T47D (cell line): ENCODE measurements around the gene SNX24.
"Not testable (repeated sequence)": the region's sequence is repeated elsewhere in the genome, so short reads cannot be mapped to it uniquely, and the experiment has no call there.

Experiments
- DNase-seq, 2 experiments: peaks; one replicate each; pipeline versions ENCODE4 v3.0.0 to v3.0.0-alpha.2; 2011 to 2012; ENCODE audit warnings: low read depth in 1 of 2, low spot score in 1 of 2
- JUND ChIP-seq: IDR thresholded peaks from 2 replicates; pipeline ENCODE4 v1.6.1; 2012; ENCODE audit warnings: low read depth
- in situ Hi-C: cut with HindIII; loops from 2 replicates; pipeline ENCODE4 v1.10.0; 2016; ENCODE audit warnings: low sequenced_read_pairs, low pct_unique_long_range_greater_than_20kb

SNX24 gene

GRCh38 chr5:122965111-122965510, 119.7 kb downstream of the SNX24 start:
- DNase-seq, result no peak
- in situ Hi-C loops, result no loop called here
- no peak for TF ChIP-seq JUND

- in situ Hi-C loops, result no loop called here
- no peak for TF ChIP-seq JUND
Measured at GRCh38 chr5:122967085-122967484, 121.7 kb downstream of the SNX24 start.

GRCh38 chr5:122967625-122968024, 122.2 kb downstream of the SNX24 start:
- in situ Hi-C loops, result no loop called here
- TF ChIP-seq JUND, result no peak
- no peak for DNase-seq

More at GRCh38 chr5:122967085-122967484, 121.7 kb downstream of the SNX24 start:
- DNase-seq, result no peak

- in situ Hi-C loops, DNase-seq: not testable (repeated sequence)
Measured at GRCh38 chr5:122968056-122968455, 122.6 kb downstream of the SNX24 start.

GRCh38 chr5:122971333-122971732, 125.9 kb downstream of the SNX24 start:
- in situ Hi-C loops, result no loop called here
- TF ChIP-seq JUND, result no peak
- DNase-seq, result no peak

- no peak for TF ChIP-seq JUND
- in situ Hi-C loops, result no loop called here
- no peak for DNase-seq
Measured at GRCh38 chr5:122972877-122973276, 127.5 kb downstream of the SNX24 start.

- DNase-seq, in situ Hi-C loops: not testable (repeated sequence)
Measured at GRCh38 chr5:122973759-122974158, 128.3 kb downstream of the SNX24 start.

GRCh38 chr5:122974251-122974650, 128.8 kb downstream of the SNX24 start:
- DNase-seq, in situ Hi-C loops: not testable (repeated sequence)

- TF ChIP-seq JUND, result no peak
Measured at GRCh38 chr5:122977319-122977718, 131.9 kb downstream of the SNX24 start.

GRCh38 chr5:122978068-122978467, 132.7 kb downstream of the SNX24 start:
- TF ChIP-seq JUND, result no peak
- in situ Hi-C loops, result no loop called here

More at GRCh38 chr5:122977319-122977718, 131.9 kb downstream of the SNX24 start:
- in situ Hi-C loops, result no loop called here
- no peak for DNase-seq

GRCh38 chr5:122978644-122979297, 133.4 kb downstream of the SNX24 start:
- no peak for TF ChIP-seq JUND
- no peak for DNase-seq
- in situ Hi-C loops, result no loop called here

More at GRCh38 chr5:122978068-122978467, 132.7 kb downstream of the SNX24 start:
- no peak for DNase-seq

- no peak for TF ChIP-seq JUND
- DNase-seq, result no peak
- in situ Hi-C loops, result no loop called here
Measured at GRCh38 chr5:122981846-122982245, 136.4 kb downstream of the SNX24 start.

GRCh38 chr5:122982376-122982775, 137.0 kb downstream of the SNX24 start:
- no peak for TF ChIP-seq JUND
- no peak for DNase-seq
- in situ Hi-C loops, result no loop called here

- in situ Hi-C loops, result no loop called here
- no peak for DNase-seq
- no peak for TF ChIP-seq JUND
Measured at GRCh38 chr5:122984425-122984824, 139.0 kb downstream of the SNX24 start.
